Activated gamma-delta T cell treated with Interleukin-2 at 50 U/mL for 16 hours (primary cell): ENCODE measurements around the gene PRXL2C.

ENCODE experiments used
- DNase-seq: peaks from one replicate; pipeline ENCODE4 v3.0.0-alpha.2; 2020

Gene PRXL2C

GRCh38 chr9:96612105-96612965, 42.8 kb downstream of the PRXL2C start:
- no peak for DNase-seq

GRCh38 chr9:96611302-96611701, 43.8 kb downstream of the PRXL2C start:
- DNase-seq, result no peak

GRCh38 chr9:96609732-96610131, 45.4 kb downstream of the PRXL2C start:
- no peak for DNase-seq

GRCh38 chr9:96607971-96608370, 47.1 kb downstream of the PRXL2C start:
- DNase-seq, result no peak

DNA sequence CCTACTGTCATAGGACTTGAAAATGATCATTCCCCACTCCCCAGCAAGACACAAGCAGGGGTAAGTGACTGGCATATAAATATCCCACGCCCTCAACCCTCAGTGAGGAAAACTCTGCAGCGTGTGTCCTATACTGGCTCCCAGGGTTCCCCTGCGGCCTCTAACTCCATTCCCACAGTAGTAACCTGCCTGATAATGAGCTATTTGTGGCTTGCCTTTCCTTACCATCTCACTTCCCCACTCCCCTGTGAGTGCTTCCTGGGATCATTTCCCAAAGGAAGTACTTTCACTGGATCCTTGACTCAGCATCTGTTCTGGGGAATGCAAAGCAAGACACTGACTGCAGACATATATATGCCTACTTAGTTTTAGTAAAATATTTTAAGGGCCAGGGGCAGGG, 49.8 kb downstream of the PRXL2C start:
- no peak for DNase-seq

DNA sequence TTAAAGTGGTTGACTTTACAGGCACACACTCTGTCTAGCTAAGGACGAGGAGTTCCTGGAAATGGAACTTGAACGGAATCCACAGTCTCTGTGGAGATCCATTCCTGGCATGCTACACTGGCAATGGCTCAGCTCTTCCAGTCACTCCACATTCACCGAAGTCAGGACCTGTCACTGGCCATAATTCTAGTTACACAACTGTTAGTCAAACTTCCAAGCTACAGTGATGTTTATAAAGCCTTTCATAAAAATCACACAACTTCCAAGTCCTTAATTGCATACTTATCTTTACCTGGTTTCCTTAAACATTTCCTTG, 51.2 kb downstream of the PRXL2C start:
- DNase-seq, result no peak

DNA sequence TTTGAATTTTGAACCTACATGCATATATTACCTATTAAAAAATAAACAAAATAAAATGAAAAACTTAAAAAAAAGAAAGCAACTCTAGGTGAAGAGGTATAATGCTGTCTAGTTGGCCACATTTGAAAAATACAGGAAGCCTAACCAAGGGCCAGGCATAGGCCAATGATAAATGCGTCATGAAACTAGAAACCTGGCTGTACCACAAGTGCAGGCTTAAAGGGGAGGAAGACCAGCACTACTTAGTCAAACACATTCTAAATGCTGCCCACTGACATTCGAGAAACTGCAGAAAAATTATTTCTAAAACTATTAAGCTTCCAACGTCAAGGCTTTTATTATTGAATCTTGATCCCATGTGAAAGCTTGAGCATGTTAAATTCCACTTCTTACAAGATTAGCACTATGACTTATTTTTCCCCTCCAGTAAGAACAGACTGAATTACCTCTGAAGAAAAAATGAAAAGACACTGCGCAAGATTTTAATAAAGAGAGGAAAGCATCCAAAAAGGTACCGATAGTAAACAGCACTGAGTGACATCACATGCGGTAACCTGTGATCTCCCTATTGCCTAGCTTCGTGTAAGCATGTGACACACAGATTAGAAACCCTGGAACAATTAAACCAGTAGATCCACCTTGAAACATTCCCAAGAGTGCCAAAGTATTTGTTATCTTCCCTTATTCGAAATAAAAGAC, 51.7 kb downstream of the PRXL2C start:
- no peak for DNase-seq

DNA sequence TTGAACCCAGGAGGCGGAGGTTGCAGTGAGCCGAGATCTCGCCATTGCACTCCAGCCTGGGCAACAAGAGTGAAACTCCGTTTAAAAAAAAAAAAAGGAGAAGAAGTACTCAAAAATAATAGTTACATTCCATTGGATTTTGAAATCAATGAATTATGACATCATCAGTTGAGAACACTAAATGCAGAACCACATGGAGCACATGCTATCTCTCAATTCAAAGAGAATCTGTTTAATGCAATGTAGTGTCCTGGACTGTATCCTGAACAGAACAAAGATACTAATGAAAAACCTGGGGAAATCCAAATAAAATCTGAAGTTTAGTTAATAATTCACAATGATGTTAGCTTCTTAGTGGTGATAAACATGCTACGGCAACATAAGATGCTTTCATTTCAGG, 55.8 kb downstream of the PRXL2C start:
- no peak for DNase-seq

DNA sequence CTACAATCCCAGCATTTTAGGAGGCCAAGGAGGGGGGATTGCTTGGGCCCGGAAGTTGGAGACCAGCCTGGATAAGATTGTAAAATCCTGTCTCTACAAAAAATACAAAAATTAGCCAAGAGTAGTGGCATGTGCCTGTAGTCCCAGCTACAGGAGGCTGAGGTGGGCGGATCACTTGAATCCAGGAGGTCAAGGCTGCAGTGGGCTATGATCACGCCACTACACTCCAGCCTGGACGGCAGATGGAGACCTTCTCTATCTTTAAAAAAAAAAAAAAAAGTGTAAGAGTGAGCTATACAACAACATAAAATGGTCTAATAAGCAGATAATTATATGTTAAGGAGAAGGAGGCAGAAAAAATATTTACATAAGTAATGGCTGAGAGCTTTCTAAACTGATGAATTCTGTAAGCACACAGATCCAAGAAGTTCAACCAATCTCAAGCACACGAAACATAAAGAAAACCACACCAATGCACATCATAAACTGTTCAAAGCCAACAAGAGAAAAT, 58.5 kb downstream of the PRXL2C start:
- DNase-seq, result no peak
